NCI-H1436 (cell line): ENCODE data around the gene ABCD3.

Source experiments
- DNase-seq: peaks from one replicate; lab custom pipeline; 2025; lab: John Stamatoyannopoulos, UW

The ABCD3 gene

DNA sequence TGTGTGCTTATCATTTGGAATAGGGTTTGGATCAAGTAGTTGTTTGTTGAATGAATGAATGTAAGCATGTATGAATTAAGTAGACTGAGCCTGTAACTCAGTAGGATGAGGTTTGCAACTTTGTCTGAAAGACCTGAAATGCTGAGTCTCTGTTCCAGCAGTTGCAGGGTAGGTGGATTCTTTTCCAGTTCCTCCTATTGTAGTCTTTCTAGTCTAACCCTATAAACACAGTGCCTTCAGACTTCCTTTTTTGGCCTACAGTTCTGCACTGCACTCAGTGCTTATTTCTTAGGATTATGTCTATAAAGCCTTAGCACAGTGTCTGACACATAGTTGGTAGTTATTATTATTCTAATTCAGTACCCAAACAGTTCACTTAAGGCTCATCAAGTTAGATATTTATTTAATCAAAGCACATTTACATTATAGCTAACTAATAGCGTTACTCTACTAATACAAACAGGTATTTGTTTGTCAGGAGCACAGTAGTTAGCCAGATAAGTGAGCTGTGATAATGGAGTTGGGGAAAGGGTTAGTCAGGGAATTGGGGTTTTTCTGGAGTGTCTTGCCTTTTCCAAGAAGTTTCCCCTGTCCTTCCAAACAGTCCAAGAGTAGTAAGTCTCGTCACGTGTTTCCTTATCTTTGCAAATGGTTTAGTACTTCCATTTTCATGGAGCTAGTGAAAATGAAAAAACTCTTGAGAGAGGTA is 45.0 kb downstream of the ABCD3 start:
- no peak for DNase-seq

DNA sequence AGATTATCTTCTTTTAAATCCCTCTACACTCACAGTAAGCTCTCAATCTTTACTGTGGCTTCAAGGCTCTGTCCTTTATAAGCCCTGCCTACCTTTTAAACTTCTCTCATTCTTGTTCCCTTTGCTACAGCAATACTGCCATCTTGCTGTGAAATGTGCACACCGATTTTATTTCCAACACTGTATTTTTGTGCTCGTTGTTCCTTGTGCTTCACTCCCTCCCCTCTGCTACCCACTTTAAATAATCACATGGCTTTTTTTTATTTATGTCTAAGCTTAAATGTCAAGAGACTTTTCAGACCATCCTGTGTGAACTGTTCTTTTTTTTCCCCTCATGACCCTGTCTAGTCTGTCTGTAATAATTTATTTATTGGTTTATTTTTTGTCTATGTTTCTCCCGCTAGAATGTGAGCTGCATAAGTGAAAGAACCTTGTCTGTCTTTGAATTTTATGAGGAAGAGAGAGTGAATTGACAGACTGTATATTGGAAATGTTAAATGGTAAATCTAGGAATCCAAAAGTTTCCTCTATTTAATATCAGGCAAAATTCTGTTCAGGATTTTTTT is 45.7 kb downstream of the ABCD3 start:
- peak; percentile 5 for DNase-seq

DNA sequence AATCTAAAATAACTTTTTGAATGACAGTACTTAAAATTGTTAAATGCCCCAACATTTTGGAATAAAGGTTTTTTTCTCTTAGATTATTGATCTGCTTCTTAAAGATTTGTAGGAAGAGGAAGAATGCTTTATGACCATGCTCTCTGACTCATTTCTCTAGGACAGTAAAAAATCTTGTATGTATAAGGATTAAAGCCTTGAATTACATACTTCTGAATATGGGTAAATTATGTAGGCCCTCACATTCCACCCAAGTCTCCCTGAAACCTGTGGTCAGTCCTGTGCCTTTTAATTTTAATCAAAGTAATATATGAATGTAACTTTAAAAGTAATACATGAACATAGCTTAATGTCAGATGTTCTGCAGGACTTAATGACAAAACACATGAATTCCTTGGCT is 50.5 kb downstream of the ABCD3 start:
- DNase-seq = no peak

DNA sequence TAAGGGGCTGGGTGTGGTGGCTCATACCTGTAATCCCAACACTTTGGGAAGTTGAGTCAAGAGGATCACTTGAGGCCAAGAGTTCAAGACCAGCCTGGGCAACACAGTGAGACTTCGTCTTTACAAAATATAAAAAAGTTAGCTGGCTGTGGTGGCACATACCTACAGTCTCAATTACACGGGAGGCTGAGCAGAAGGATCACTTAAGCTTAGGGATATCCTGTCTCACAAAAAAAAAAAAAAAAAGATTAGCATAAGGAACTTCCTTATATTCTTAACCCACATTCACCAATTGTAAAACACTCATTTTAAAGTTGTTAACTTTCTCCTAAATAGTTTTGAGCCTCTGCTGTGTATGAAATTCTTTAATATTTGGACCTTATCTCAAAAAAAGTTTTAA is 53.1 kb downstream of the ABCD3 start:
- no peak for DNase-seq

DNA sequence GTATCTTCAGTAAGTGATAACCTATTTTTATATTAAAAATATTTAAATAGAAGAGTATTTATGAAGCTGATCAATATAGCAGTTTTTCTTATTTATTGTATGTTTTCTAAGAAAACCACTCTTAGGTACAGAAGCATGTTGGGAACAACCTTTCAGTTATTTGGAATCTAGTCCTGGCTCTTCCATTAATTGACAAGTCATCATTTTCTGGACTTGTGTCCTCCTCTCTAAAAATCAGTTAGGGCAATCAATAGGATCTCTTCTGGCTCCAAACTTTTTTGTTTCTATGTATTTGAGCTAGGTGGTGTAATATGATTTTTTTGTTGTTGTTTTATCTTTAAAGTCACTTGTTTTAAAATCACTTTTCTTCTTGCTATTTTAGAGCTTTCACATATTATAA is 57.0 kb downstream of the ABCD3 start:
- no peak for DNase-seq

DNA sequence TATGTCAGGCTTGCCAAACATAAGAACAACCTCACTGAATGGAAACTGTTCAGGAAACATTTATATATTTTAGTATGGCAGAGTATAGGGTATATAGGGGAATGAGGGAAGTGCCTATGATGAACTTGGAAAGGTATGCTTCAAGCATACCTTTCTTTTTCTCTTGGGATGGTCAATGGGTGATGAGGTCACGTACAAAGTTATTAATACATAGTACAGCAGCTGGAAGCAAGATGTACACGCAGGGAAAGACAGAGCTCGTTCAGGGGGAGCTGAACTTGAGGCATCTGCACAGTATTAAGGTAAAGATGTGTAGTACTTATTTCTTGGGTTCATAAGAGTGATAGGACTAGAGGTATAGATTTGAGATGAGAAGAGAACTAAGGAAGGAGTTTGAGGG is 61.5 kb downstream of the ABCD3 start:
- DNase-seq = no peak

DNA sequence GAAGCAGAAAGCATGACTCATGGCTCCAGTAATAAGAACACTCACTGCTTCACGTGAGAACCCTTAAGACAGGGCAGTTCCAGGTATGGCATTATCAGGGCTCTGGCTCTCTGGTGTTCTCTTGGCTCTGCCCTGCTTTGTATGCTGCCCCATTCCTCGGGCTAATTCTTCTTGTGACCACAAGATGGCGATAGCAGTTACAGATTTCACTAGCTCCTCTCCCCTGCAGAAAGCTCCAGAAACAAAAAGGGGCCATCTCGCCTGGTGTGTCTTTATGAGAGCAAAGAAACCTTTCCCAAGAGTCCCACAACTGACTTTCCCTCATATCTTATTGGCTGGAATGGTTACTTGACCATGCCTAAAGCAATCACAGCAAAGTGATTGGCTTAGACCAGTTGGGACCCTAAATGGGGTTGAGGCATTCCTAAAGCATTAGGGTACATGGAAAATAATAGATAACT is 63.3 kb downstream of the ABCD3 start:
- DNase-seq = peak; percentile 60

DNA sequence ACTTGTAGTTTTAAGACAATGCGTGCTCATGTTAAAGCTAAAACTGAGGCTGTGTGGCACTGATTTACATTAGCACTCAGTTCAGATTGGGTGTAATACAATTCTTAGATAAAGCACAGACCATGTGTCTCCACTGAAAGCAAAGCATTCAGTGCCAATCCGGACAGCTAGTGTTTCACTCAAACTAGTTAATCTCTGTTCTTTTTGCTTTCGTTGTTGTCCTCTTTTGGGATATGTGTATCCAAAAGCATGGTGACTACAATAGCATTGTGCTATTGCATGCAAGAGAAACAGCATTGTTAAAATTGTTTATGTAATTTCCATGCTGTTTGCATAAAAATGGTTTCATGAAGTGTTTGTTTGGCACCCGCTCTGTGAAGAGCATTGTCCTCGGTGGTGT is 68.8 kb downstream of the ABCD3 start:
- no peak for DNase-seq

DNA sequence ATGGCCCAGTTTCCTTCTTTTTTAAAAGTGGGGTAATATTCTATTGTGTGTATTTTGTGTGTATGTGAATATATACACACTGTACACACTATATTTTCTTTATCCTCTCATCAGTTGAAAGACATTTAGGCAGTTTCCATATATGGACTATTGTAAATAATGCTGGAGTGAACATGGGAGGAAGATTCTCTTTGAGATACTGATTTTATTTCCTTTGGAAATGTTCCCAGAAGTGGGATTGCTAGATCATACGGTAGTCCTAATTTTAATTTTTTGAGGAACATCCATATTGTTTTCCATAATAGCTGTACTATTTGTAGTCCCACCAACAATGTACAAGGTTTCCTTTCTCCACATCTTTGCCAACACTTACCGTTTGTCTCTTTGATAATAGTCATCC is 72.4 kb downstream of the ABCD3 start:
- no peak for DNase-seq

DNA sequence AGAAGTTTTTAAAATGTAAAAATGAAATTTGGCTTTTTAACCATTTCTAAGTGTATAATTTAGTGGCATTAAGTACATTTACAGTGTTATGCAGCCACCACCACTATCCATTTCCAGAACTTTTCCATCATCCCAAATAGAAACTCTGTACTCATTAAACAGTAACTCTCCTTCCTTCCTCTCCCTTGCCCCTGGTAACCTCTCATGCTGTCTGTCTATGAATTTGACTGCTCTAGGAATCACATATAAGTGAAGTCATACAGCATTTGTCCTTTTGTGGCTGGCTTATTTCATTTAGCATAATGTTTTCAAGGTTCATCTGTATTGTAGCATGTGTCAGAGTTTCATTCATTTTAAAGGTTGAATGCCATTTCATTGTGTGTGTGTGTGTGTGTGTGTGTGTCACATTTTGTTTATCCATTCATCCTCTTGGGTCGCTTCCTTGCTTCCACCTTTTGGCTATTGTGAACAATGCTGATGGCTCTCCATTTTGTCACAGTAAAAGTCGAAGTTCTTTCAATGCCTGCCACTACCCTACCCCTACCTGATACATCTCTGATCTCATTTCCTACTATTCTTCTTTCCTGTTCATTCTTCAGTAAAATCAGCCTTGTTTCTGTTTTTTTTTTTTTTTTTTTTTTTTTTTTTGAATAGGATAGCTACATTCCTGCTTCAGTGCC is 78.0 kb downstream of the ABCD3 start:
- DNase-seq = no peak

DNA sequence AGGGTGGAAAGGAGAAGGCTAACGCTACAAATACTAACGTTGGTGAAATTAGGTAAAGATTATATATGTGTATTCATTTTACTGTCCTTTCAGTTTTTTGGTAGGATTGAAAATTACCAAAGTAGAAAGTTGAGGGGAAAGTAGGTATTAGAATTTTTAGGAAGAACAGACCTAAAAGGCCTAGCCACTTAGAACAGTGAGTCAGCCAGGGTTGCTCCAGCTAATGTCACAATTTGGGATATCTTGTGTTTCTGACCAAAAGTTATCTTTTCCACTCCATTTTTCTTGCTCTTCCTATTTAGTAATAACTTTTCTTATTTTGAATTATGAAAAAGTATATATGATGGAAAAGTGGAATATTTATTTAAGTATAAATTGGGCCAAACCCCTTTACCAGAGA is 83.2 kb downstream of the ABCD3 start:
- no peak for DNase-seq

DNA sequence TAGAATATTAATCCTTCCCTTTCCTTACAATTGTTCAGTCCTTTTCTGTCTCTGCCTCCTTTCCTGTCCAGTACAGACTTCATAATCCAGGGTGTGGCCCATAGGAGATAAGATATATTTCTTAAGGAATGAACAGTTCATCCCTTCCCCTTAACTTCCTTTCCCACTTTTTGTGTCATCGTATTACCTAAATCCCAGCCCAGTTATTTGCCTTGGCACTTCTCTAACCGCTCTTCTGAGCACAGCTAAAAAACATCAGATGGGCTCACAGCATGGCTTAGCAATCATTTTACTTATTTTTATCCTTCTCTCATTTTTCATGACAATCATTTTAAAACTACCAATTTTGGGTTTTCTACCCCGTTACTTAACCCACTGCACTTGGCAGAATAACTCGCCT is 83.7 kb downstream of the ABCD3 start:
- DNase-seq = no peak

DNA sequence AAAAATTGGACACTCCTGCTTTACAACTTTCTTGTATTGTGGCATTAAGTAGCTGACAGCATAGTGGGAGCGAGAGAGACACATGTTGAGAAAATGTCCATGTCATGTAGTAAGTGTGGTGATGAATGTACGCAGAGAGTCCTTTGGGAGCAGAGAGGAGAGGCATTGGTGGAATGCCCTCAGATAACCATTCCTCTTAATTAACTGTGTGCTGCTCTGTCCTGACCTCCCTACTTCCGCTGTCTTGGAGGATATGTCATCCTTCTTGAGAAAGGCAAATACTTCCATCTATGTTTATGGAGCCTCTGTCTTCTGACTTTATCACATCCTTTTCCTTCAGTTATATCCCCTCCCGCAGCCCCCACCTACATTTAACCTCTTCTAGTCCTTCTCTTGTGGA is 85.0 kb downstream of the ABCD3 start:
- DNase-seq = no peak

DNA sequence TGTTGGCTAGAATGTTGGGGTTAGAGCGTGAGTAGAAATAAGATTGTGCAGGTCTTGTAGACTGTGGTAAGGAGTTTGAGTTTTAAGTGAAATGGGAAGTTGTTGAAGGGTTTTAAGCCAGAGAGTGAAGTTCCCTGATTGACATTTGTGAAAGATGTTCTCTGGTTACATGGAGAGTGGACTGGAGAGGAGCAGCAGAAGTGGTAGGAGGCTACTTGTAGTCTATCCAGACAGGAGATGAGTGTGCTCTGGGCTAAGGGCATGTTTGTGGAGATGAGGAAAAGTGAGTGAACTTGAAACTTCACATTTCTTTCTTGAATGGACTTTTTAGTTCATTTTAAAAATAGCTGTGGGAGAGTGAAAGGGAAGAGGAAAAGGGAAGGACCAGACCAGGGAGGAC is 86.4 kb downstream of the ABCD3 start:
- DNase-seq = no peak

DNA sequence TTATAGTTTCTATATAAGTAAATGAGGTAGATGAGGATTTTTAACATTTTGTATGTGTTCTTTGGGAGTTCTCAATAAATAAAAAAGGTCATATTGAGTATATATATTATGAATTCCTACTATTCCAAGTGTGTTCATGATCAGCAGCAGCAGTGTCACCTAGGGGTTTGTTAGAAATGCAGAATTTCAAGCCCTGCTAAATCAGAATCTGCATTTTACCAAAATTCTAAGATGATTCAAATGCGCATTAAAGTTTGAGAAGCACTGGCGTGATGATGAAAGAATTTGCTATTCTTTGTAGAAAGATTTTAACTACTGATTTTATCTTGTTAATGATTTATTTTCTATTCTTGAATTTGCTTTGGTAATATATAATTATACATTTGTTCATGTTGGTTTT is 94.6 kb downstream of the ABCD3 start:
- DNase-seq = no peak

DNA sequence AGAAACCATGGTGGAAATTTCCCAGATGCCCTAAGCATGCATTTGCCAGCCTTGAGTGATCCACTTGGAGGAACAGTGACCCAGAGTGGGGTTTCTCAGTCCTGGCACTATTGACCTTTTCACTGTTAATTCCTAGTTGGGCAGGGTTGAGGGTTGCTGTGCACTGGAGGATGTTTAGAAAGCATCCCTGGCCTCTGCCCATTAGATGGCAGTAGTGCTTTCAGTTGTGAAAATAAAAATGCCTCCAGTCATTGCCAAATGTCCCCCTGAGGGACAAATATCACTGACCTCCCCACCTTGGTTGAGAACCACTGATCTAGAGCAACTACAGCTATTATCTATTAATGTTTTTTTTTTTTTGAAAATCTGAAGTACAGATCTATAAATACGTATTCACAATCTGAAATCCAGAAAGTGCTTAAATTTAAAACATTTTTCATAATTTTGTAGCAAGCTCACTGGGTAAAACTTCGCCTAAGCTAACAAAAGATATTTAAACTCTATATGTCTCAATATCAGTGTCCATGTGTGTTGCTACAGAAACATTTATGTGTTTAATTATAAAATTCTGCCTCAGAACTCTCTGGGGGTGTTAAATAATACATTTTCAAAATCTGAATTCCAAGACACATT is 96.0 kb downstream of the ABCD3 start:
- DNase-seq = peak; percentile 7

DNA sequence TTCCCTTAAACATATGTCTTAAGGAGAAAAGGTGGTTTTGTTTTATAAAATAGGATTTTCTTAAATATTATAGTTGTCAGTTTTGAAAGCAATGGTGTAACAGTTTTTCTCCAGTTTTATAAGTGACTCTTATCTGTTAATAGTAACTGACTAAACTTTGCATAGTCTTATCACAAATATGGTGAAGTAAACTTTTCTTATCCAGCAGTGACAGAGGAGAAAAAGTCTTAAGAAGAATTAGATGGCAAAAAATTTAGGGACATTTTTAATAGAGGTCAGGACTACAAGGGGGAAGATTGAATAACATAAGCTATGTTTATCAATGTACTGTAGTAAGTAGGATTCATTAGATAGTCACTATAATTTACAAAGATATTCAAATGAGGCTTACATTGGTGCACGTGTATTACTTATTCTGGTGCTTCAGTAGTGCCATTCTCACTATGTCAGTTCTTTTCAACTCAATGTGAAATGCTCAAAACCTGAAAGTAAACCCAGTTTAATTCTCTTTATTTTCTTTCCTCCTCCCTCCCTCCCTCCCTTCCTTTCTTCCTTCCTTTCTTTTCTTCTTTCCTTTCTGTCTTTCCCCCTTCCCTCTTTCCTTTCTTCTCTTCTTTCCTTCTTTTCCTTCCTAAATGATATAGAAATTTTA is 97.2 kb downstream of the ABCD3 start:
- DNase-seq = no peak

DNA sequence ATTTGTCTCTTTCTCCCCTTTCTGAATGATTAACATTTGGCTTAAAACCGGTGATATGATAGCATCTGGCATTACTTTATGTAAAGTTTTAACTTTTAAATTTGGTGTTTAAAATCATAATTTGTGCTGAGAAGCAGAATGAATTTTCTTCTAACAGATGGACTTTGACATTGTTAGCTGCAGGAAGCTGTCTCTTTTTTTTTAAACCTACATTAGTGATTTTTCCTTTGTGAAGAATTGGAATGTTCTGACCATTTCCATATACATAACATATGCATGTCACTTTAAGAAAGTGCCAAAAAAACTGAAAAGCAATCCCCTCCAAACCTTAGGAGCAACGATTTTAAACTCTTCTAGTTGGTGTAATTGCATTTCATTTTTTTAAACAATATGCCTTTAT is 101.2 kb downstream of the ABCD3 start:
- no peak for DNase-seq

DNA sequence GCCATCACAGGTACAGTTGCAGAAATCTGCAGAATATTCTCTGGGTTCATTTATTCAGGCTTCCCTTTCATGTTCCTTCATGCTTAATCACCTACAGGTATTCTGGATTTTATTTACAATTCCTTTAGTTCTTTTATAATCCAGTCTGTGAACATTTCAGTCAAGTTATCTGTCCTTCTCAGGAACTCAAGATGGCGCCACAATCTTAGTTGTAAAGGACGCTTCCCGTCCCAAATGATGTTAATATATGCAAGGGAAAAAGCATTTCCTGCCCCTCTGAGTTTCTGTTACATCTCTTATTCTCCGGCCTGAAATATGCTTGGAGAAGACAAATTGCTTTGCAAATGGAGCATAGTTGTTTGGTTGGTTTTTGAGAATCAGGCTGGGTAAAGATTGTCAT is 104.1 kb downstream of the ABCD3 start:
- peak; percentile 29 for DNase-seq

DNA sequence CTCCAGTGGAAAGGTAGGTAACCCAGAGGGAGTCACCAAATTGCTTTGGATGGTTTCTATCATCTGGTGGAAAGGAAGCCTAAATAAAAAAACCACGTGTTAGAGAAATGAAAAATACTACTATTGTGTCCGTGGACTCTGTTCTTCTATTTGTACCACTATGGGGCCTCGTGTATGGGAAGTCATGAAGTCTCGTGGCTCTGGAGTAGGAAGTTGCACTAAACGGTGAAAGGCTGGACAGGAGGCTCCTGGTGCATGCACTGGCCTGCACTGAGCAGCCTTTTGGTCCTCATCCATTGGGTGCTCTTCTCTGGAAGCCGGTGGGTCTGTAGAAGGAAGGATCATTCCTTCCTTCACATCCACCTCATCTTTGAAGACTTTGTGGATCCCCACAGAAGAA is 106.3 kb downstream of the ABCD3 start:
- no peak for DNase-seq

DNA sequence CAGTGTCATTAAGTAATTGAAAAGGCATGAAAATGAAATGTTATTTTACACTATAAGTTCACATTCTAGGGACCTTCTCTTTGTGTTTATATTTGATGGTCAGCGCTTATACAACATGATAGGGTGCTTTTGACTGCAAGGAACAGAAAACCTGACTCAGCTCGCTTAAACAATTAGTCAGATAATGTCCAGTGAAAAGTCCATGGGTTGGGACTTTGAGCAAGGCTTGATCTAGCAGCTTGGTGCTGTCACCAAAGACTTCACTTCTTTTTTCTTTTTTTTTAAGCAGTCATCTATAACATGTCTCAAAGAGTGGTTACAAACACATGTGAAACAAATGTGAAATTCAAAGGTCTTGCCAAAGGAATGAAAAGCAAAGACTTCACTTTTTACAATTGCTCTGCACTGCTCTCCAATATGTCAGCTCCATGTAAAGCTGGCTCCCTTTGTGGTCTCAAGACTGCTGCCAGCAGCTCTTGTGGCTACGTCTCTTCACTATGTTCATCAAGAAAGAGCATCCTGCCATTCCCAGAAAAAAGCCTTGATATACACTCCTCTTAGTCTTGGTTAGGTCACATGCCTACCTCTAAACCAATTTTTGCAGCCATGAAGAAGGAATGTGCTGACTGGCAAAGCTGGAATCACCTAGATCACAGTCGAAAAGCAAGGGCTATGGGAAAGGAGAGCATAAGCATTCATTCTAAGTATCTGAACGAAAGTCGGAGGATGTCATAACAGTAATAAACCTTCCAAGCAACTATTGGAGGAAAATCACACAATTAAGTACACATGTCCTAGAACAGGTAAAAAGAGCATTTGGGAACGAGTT is 108.2 kb downstream of the ABCD3 start:
- no peak for DNase-seq
